CD4-positive, alpha-beta T cell (primary cell): ENCODE data around the gene TFRC. TPM values are rescaled to one million over a fixed set of nuclear protein-coding genes. Genes with fewer than 3 reads are reported as not detected.
A peak's percentile ranks its signal among the peaks of the same experiment; 100 is the strongest.

ENCODE experiments used
- ATAC-seq: fragments of 200-7000 bp; cut with Tn5 transposase; one replicate; pipeline ENCODE4 v1.10.0; 2022; ENCODE audit warnings: mild to moderate bottlenecking; ENCODE audit not compliant: poor library complexity
- CTCF ChIA-PET: fragments of 350-600 bp; sonication (Branson Sonifier 250); formaldehyde crosslinking; loops from one replicate; lab custom pipeline; 2021; ENCODE audit warnings: antibody characterized with exemption, inconsistent platforms; lab: Charles Lee
- POLR2A ChIA-PET: fragments of 350-600 bp; sonication (Branson Sonifier 250); formaldehyde crosslinking; loops from one replicate; lab custom pipeline; 2021; ENCODE audit warnings: antibody characterized with exemption, inconsistent platforms; lab: Charles Lee
- DNase-seq, 14 experiments: peaks; one replicate each; pipeline ENCODE4 v3.0.0-alpha.2; 2013 to 2020; ENCODE audit warnings: mixed read lengths in 2 of 14
- H3K27ac ChIP-seq, 2 donors: one replicate each; pipeline versions ENCODE4 v1.5.1 to v1.7.0; 2013; ENCODE audit warnings: low read length in 2 of 2, low read depth in 1 of 2, mild to moderate bottlenecking in 1 of 2
- H3K27me3 ChIP-seq, 2 experiments: 1 replicate in 1 of 2; 2 replicates in 1 of 2; pipeline versions ENCODE4 v1.6.1 to v1.7.0; 2013; ENCODE audit warnings: low read length in 2 of 2, control low read depth in 1 of 2, mild to moderate bottlenecking in 1 of 2, moderate library complexity in 1 of 2; ENCODE audit not compliant: insufficient read depth in 2 of 2, control insufficient read depth in 1 of 2
- H3K36me3 ChIP-seq: one replicate; pipeline ENCODE4 v1.6.1; 2013; ENCODE audit warnings: low read length, control low read depth; ENCODE audit not compliant: insufficient read depth
- H3K4me1 ChIP-seq: one replicate; pipeline ENCODE4 v1.6.1; 2013; ENCODE audit warnings: low read length, control low read depth; ENCODE audit not compliant: insufficient read depth
- H3K4me3 ChIP-seq: one replicate; pipeline ENCODE4 v1.5.1; 2013; ENCODE audit warnings: mild to moderate bottlenecking, low read length, moderate library complexity
- H3K9me3 ChIP-seq, 2 experiments: 1 replicate in 1 of 2; 2 replicates in 1 of 2; pipeline versions ENCODE4 v1.6.1 to v1.7.0; 2013; ENCODE audit warnings: low read length in 2 of 2, mild to moderate bottlenecking in 2 of 2, control low read depth in 1 of 2, moderate library complexity in 1 of 2; ENCODE audit not compliant: control insufficient read depth in 1 of 2, insufficient read depth in 1 of 2
- H3K27ac Mint-ChIP-seq: one replicate; pipeline ENCODE4 v1.8.0; 2020; ENCODE audit warnings: mixed read lengths
- H3K27me3 Mint-ChIP-seq: one replicate; pipeline ENCODE4 v1.8.0; 2021; ENCODE audit warnings: mixed read lengths
- H3K36me3 Mint-ChIP-seq: one replicate; pipeline ENCODE4 v1.8.0; 2021; ENCODE audit warnings: low read depth, mixed read lengths
- H3K4me1 Mint-ChIP-seq: one replicate; pipeline ENCODE4 v1.8.0; 2021; ENCODE audit warnings: low read depth, mixed read lengths
- H3K4me3 Mint-ChIP-seq: one replicate; pipeline ENCODE4 v1.8.0; 2020; ENCODE audit warnings: mild to moderate bottlenecking, mixed read lengths
- H3K9me3 Mint-ChIP-seq: one replicate; pipeline ENCODE4 v1.8.0; 2020; ENCODE audit warnings: mixed read lengths
- intact Hi-C, 2 experiments: fragments of 100-400 bp; cut with DNase I in 1 of 2; cut with micrococcal nuclease in 1 of 2; formaldehyde crosslinking; loops; one replicate each; pipeline versions ENCODE4 v1.15.1 to v1.9.0; 2023 to 2025; cut with DNase I, micrococcal nuclease
- total RNA-seq, 174 experiments: library from RNA in 2 of 174; stranded (reverse) in 2 of 174; gene quantifications; one replicate each; pipeline ENCODE4 v1.2.3 and lab custom pipeline; 2021 to 2026
- TF ChIP-seq, protein P1 (sequence below): fragments of 200-600 bp; IDR thresholded peaks from one replicate; pipeline ENCODE4 v1.8.0; 2022; ENCODE audit warnings: antibody characterized with exemption, mild to moderate bottlenecking

The TFRC gene
- total RNA-seq, 2 experiments from 2014 or later, result 154 to 159 TPM

DNA sequence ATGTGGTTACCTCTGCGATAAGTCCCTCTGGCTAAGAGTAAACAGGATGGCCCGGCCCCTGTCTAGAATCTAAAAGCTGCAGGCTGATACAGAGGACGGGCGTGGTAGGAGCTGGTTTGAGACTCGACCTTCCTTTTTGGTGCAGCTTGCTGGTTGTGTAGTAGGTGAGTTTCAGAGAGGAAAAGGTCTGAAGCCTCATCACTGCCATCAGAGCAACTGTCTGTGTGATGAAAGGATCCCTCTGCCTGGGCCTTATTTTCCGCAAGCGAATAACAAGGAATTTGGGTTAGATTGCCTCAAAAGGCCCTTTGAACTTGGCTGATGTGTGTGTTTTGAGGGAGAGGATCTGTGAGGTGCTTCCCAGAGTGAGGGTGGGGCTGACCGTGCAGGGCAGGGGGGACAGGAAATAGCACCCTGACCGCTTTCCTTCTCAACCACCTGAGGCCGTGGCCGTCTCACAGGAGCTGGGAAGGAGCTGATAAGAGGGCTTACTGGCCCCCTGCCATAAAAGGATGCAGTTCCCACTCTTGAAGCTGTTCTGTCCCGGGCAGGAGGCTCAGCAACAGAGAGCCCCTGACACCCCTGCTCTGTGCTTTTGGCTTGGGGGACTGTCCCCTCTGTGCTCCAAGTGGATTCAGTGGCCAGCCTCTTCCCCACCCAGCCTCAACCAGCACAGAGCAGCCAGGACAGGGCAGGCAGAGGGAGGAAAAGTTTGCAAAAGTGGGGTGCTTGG, 45.6 kb upstream of the TFRC start:
- no peaks in the 10 kb centered on the region for H3K27me3 ChIP-seq
- Mint-ChIP-seq H3K27ac (no peak overlapping the region), H3K4me1 (peaks cover 17% of the 10 kb centered on the region), H3K4me3 (no peak overlapping the region), H3K36me3 (no peaks in the 10 kb centered on the region), H3K27me3 (no peaks in the 10 kb centered on the region), H3K9me3 (no peaks in the 10 kb centered on the region)
- CTCF ChIA-PET, result no interaction called here
- TF ChIP-seq, protein P1, sequence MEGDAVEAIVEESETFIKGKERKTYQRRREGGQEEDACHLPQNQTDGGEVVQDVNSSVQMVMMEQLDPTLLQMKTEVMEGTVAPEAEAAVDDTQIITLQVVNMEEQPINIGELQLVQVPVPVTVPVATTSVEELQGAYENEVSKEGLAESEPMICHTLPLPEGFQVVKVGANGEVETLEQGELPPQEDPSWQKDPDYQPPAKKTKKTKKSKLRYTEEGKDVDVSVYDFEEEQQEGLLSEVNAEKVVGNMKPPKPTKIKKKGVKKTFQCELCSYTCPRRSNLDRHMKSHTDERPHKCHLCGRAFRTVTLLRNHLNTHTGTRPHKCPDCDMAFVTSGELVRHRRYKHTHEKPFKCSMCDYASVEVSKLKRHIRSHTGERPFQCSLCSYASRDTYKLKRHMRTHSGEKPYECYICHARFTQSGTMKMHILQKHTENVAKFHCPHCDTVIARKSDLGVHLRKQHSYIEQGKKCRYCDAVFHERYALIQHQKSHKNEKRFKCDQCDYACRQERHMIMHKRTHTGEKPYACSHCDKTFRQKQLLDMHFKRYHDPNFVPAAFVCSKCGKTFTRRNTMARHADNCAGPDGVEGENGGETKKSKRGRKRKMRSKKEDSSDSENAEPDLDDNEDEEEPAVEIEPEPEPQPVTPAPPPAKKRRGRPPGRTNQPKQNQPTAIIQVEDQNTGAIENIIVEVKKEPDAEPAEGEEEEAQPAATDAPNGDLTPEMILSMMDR, result no peak
- H3K4me1 ChIP-seq, result peaks cover 21% of the 10 kb centered on the region
- intact Hi-C loops, result no loop called here
- H3K9me3 ChIP-seq, result no peaks in the 10 kb centered on the region
- DNase-seq, result peak in 5 of 14 experiments; percentile 8 to 67 (median 40)
- no peak overlapping the region for H3K4me3 ChIP-seq
- H3K36me3 ChIP-seq, result no peaks in the 10 kb centered on the region
- POLR2A ChIA-PET, result interaction anchor here (0.6 kb wide), 1 partner anchor 676 kb away, joined by 3 read pairs; no protein-coding TSS in a partner anchor
- ATAC-seq, result peak; percentile 37
- peak overlapping the region in 1 of 2 donors; percentile 11 for H3K27ac ChIP-seq

DNA sequence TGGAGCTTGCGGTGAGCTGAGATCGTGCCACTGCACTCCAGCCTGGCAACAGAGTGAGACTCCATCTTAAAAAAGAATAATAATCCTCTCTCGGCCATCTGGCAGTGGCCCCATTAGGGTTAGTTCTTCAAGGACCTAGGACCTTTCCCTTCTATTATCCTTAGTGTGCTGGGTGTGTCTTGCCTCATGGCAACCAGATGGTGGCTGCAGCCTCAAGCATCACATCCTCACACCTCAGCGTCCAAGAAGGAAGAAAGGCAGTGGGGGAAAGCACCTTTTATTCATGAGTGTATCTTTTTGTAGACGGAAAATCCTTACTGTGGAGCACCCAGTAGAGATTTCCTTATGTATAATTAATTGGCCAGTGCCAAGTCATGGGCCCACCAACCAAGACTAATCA, 42.7 kb upstream of the TFRC start:
- H3K4me1 Mint-ChIP-seq, result peaks cover 43% of the 10 kb centered on the region
- ChIA-PET CTCF (no interaction called here), POLR2A (no interaction called here)
- ATAC-seq (no peak), DNase-seq (no peak)
- H3K9me3 ChIP-seq, result no peaks in the 10 kb centered on the region
- no peak overlapping the region for H3K27ac ChIP-seq
- intact Hi-C loops, result no loop called here
- no peaks in the 10 kb centered on the region for H3K27me3 Mint-ChIP-seq
- no peak overlapping the region for H3K27ac Mint-ChIP-seq
- no peak overlapping the region for H3K4me3 Mint-ChIP-seq
- TF ChIP-seq, protein P1, result no peak
- H3K4me3 ChIP-seq, result no peak overlapping the region
- H3K36me3 Mint-ChIP-seq, result no peaks in the 10 kb centered on the region
- no peaks in the 10 kb centered on the region for H3K9me3 Mint-ChIP-seq
- peaks cover 40% of the 10 kb centered on the region for H3K4me1 ChIP-seq
- H3K27me3 ChIP-seq, result no peaks in the 10 kb centered on the region
- no peaks in the 10 kb centered on the region for H3K36me3 ChIP-seq

DNA sequence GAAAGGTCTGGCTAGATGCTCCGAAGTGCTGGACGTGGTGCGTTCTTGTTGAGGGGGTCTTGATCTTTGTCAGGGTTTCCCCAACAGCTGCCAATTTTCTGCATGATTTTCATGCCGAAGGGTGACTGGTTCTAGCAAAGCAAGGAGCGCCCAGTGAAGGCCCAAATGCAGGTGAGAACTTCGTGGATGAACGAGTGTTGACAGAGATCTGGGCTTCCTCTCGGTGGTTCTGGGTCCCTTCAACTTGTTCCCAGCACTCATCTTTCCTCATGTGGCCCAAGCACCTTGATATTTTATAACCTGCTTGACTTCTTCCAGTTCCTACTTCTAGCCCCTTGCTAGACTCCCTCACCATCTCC, 40.8 kb upstream of the TFRC start:
- H3K4me3 ChIP-seq, result no peak overlapping the region
- H3K27ac Mint-ChIP-seq, result no peak overlapping the region
- POLR2A ChIA-PET, result no interaction called here

More for the DNA sequence above, 40.8 kb upstream of the TFRC start:
- ATAC-seq, result no peak
- TF ChIP-seq, protein P1, result no peak
- CTCF ChIA-PET, result no interaction called here
- H3K4me3 Mint-ChIP-seq, result no peak overlapping the region
- H3K9me3 ChIP-seq, result no peaks in the 10 kb centered on the region
- DNase-seq, result no peak
- peaks cover 42% of the 10 kb centered on the region for H3K4me1 Mint-ChIP-seq
- intact Hi-C loops, result no loop called here
- no peaks in the 10 kb centered on the region for H3K36me3 ChIP-seq
- no peaks in the 10 kb centered on the region for H3K27me3 ChIP-seq
- H3K27me3 Mint-ChIP-seq, result no peaks in the 10 kb centered on the region
- no peaks in the 10 kb centered on the region for H3K36me3 Mint-ChIP-seq
- H3K9me3 Mint-ChIP-seq, result no peaks in the 10 kb centered on the region
- H3K27ac ChIP-seq, result no peak overlapping the region
- H3K4me1 ChIP-seq, result peaks cover 34% of the 10 kb centered on the region
